HG03108 (cell line): ENCODE data around the gene FAN1.

ENCODE experiments used
- ATAC-seq: cut with Tn5 transposase; IDR thresholded peaks from one replicate; pipeline ENCODE4 v1.9.1; 2021; ENCODE audit warnings: moderate library complexity; ENCODE audit not compliant: unreplicated experiment

FAN1 gene

DNA sequence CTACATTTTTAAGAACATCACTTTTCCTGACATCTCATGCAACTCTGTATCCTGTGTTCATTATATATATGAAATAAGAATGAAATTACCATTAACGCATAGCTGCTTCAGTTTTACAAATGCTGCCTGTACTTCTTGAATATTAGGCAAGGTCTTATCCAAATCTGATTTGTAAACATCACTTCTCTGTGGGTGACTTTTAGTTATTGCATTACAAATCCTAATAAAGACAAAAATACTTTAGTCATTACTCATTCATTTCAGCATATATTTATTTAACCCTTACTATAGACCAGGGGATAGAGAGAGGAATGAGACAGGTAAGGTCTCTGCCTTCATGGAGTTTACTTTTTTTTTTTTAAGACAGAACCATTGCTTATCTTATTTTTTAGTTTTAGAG is 51.0 kb downstream of the FAN1 start:
- ATAC-seq: no peak

DNA sequence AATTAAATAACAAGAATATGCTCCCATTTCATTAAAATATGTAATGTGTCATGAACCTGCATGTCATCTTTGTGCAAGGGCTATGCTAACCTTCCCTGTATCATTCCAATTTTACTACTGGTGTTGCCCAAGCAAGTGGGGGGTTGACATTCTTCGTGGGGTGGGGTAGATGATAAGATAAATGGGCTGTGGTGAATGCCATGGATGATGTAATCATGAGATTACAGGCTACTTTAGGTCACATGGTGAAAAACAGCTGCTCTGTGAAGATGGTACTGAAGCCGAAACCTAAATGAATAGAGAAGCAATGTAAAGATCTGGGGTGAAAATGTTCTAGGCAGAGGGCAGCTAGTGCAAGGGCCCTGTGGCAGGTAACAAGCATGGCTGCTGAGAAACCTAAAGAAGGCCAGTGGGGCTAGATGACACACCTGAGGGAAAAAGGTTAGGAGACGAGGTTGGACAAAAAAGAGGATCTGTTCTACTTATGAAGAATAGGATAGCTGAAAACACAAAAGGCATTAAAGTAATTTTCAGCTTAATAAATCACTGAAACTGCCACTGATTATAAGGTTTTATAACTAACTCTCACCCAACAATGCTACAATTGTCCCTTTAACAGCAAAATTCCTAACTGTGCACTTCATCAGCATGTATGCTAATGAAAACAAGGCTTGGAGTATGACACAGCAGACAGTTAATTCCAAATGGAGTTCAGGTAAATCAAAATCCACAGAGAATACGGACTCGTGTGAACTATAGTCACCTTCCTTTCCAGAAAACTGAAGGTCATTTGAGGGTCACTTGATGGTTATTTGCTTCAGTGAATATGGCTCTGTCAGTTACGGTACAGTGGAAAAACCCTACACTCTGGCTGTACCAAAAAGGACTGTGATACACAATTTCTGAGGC is 52.8 kb downstream of the FAN1 start:
- no peak for ATAC-seq

DNA sequence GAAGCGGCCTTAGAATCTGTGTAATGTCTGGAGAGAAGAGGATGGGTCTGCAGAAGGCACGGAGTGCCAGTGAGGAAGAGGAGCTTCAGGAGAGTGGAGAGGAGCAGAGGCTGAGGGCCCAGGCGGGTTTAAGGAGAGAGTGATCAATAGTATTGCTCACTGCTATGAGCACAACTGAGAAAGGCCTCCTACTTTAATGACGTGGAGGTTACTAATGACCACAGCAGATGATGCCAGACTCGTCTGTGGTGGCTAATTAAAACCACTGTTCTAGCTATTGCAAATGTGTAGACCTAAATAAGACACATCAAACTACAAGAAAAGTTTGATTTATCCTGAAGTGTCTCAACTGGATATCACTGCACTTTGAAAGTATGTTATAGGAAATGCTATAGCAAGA is 54.5 kb downstream of the FAN1 start:
- no peak for ATAC-seq

DNA sequence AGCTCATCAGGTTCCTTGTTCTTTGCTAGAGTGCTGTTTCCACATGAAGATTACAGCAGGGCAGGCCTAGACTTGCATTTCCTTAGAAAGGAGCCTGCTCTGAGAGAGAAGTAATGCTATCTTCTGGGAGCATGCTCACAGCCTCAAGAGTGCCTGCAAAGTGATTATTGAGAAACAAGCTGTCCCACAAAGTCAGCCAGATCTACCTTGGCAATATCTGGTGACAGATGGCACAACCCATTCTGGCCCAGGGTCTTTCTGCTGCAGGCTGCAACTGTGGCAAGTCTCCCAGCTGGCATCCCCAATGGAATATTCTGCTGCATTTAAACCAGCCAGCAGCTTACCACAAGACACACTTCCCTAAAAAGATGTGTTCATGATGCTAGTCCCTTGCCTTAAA is 58.4 kb downstream of the FAN1 start:
- no peak for ATAC-seq

DNA sequence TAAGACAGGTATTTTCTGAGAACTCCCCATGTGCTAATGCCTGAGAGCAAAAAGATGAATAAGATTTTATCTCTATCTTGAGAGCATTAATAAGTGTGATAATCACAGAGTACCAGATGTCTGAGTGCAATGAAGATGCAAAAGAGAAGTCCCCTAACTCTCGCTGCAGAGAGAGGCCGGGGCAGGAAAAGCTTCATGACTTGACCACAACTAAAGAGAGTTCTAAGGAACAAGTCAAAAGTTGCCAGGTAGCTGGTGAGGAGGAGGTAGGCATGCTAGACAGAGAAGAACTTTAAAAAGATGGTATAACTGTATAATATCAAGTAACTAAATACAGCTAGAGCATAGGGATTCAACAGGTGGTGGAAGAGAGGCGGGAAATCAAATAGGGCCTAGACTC is 58.9 kb downstream of the FAN1 start:
- ATAC-seq: no peak

DNA sequence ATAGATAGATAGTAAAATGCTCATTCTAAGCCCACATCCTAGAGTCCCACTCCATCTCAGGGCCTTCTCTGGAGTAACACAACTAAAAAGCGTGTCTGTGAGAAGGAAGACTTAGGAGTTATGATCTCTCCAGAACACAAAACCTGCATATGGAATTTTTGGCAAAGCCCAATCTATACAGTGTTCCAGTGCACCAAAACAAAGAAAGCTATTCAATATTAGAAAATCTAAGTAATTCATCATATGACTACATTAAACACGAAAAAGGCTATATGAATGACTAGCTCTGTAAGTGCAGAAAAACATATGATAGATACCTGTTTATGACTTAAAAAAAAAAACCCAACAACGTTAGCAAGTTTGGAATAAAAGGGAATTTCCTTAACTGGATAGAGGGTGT is 60.0 kb downstream of the FAN1 start:
- ATAC-seq: no peak

DNA sequence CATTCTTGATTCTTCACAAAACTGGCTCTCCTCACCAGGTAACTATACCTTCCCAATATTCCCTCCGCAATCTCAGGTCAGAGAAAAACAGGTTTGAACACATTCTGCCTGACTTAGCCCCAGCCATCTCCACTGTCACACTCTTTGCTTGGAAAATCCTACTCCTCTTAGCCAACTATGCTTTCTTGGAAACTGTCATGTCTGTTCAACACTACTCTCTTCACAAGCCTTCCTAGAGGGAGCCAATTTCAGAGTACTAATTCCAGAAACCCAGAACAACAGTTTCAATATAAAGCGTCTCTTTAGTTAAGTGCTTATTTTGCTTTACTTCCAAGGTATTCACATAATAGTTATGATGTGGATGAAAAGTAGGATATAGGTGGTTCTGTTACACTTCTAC is 66.0 kb downstream of the FAN1 start:
- no peak for ATAC-seq

DNA sequence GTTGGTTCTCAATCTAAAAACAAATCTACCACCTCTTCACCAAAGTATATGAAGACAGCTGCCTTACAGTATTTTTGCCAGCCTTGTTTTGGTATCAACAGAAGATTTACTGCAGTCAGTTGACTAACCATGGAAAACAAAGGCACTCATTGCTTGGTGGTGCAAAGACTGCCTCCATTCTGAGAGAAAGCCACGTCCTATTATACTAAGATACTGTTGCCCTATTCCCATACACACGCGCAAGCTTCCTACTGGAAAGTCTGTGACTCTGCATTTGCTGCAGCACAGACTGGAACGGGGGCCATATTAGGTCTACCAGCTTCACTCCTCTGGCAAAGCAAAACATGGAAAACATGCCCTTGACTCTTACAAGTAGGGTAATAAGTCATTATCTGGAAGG is 69.7 kb downstream of the FAN1 start:
- ATAC-seq: no peak

DNA sequence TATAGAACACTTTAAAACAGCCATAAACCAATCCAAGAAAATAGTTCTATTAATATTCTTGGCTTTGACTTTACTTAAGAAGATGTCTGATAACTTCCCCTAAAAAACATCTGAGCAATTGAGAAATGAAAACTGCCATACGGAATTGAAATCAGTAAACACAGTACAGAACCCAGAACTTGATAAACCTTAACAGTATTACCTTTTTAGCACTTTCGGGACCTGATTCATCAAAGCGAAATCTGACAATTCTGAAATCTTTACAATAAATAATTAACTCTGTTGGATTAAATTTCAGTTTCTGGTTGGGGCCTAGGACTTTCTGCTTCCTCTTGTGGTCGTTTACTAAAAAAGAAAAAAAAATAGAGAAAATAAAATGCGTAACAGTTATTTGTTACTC is 70.4 kb downstream of the FAN1 start:
- peak; percentile 58 for ATAC-seq

DNA sequence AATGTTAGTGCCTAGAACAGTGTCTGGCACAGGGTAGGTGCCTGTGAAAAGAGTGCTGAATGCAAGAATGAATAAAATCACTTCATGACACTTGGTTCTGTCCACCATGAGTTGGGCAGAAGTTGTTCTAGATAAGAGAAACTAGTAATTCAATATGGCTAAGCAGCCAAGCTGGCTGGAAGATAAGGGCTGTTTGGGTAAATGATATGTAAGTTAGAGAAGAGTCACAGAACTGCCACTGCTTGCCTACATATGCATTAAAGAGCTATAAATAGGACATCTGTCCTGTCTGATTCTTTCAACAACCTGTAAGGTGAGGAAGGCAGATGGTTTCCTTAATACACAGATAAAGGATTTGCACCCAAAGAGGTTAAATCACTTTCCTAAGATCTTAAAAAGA is 74.6 kb downstream of the FAN1 start:
- no peak for ATAC-seq

DNA sequence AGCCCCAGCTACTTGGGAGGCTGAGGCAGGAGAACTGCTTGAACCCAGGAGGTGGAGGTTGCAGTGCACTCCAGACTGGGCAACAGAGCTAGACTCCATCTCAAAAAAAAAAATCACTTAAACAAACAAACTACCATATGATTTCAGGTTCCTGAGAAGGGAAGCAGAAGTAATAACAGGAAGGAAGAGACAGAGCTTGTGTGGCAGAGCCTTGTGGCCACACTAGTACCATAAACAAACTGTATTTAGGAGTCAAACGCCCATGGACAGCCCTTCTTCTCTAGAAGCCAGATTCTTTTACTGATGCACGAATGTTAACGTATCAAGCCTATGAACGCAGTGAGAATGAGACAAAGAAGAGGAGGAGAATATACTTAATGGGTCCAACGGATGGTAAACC is 75.7 kb downstream of the FAN1 start:
- ATAC-seq: no peak

DNA sequence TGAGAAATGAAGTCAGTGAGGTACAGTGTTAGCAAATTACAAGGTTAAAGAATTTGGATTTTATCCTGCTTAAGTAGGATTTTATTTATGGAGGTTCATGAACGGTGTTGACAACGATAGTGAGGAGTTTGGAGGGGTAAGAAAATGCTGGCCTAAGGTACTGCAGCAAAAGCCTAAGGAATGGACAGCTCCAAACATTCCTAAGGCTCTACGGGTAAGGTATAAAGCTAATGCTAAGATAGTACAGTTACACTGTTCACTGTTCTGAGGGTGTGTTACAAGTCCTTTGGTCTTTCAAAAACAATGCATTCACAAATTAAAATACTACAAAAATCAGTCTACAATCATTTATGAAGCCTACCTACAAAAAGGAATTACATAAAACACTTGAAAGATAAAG is 80.4 kb downstream of the FAN1 start:
- no peak for ATAC-seq

DNA sequence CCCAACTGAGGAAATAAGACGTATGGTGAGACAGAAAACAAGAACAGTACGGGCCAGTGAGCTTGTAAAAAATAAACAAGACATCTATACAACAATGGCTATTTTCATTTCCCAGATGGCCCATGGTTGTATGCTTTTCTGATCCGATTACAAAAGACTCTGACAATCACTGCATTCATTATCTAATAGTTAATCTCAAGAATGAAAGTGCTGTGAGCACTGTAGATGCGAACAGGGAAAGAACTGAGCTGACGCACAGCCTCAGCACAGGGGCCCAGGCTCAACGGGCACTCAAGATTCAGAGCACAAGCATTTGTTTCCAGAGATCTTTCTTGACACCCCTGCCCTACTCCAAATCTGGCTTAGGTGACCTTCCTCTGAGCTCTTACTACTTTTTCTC is 80.8 kb downstream of the FAN1 start:
- peak; percentile 45 for ATAC-seq

DNA sequence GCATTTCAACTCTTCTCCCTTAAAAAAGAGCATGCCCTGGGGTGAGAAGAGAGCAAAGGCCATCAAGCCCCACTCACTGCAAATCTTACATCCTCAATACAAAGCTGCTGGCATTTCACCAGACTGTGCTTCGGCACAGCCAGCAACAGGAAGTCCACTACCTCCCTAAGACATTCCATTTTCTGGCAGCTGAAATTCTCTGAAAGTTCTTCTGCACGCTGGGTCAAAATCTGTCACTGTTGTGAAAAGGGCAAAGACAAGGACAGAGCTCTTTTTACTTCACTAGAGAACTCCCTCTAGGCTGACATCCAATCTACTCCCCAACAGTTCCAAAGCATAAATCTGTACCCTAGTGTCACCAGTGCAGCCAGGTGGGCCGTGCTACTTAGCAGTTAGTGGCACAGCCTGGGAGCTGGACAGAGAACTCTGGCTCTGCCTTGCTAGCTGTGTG is 81.4 kb downstream of the FAN1 start:
- ATAC-seq: no peak

DNA sequence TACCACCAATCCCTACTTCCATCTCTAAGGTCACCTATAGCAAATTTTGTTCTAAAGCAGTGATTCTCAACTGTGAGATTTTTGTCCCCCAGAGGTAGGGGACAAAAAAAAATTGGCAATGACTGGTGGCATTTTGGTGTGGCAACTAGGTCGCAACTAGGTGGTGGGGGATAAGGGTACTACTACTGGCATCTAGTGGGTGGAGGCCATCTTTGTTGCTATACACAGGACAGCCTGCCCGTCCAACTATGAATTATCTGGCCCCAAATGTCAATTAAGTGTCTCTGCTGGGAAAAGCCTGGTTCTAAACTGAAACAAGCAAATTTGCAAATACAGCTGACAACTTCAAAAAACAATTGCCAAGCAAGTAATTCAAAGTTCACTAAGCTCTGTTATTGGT is 86.3 kb downstream of the FAN1 start:
- no peak for ATAC-seq

DNA sequence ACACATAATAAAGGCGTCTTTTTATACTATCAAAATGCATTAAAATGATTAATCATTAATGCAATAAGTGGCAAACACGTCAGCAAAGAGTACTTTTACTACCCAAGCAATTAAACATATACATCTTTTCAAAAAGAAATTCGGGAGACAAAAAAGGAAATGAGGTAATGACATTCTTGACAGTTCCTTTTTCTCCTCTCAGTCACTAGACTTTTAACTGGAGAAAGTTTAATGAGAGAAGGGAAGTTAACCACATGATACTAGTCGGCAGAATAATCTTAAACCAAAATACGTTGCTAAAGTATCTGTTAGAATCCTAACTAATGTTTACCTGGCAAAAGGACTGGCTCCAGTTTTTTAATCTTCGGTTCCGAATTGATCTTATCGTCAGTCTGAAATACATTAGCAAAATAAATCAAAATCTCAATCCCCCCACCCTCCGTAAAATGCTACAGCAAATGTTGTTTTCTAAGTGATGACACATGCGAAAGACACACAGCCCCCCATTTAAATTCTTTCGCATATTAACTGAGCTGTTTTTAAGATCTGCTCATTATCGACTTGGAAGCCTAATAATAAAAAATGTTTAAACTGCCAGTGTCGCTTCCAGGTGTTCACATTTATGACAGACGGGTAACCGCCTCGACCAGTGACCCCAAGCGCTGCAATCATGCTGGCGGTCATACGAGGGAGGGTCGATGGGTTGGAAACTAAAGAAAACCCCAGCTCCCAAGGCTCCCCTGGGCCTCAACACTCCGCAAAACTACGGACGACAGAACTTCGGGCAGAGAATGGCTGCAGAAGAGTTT is 86.9 kb downstream of the FAN1 start:
- no peak for ATAC-seq

DNA sequence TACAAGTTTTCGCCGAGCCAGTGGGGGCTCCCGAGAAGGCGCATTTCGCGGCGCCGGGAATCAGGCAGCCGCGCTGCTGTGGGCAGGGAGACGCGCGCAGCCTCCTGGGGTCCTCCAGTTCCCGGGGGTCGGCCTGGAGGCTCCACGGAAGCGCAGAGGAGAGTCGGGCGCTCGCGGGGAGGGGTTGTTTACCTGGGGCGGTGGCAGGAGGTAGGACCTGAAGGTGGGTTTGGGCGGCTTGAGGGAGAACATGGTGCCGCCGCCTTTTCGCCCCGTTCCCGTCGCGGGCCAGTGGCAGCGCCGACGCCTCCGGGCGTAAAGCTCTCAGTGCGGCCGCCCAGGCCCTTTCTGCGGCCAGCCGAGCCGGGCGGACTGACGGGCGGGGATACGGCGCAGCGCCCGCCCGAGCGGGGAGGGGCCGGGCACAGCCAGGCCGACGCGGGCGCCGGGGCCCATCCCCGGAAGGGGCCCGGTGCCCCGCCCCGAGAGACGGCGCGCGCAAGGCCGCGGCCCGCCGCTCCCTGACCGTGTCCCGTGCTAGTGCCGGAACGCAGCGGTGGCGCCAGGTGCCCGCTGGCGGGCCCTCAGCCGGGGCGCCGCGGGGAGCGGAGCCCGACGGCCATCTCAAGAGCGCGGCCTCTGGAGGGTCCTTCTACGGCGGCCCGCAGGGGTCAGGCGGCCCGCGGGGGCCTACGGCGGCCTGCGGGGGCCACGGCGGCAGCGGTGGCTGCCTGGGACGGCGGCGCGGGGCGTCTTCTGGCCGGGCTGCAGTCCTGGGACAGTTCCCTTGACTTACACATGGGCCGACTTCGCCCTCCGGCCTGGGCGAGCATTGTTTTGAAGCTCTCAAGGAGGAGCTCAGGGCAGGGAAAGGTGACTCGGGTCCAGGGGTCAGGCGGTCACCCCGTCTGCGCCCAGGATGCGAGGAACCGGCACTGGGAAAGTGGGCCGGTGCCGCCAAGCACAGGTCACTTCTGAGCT is 87.8 kb downstream of the FAN1 start, which contains the start of gene MTMR10:
TSS of gene MTMR10 (minus strand) at position 374 of the 981 bp plus-strand sequence. CDS start at position 252, 122 bp downstream.
- peak; percentile 91 for ATAC-seq

DNA sequence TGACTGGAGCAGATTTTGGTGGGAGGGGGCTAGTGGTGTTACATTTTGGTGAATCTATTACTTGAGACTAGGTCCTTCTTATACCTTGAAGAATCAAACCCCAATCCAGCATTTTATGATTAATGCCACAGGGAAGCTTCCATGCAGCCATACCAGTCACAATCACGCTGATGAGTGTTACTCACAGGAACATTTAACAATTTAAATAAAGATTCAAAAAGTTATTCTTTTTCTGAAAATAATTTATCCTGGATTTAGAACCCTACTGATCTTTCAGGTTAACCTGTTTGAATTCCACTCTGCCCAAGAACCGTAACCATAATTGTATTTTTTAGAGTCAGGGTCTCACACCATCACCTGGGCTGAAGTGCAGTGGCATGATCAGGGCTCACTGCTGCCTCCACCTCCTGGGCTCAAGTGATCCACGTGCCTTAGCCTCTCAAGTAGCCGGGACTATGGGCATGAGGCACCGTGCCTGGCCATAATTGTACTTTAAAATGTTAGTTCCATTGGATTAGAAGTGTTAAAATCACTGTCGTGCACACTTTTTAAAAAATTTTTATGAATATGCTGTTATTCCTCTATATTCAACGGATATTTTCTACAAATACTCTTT is 88.6 kb downstream of the FAN1 start:
- no peak for ATAC-seq
